Measurements from ENCODE around the gene ZC3H7A. TPM values are rescaled to one million over a fixed set of nuclear protein-coding genes. Genes with fewer than 3 reads are reported as not detected.

ZC3H7A gene
- total RNA-seq, 1 experiment from 2014 or later, result 43.1 TPM

DNA sequence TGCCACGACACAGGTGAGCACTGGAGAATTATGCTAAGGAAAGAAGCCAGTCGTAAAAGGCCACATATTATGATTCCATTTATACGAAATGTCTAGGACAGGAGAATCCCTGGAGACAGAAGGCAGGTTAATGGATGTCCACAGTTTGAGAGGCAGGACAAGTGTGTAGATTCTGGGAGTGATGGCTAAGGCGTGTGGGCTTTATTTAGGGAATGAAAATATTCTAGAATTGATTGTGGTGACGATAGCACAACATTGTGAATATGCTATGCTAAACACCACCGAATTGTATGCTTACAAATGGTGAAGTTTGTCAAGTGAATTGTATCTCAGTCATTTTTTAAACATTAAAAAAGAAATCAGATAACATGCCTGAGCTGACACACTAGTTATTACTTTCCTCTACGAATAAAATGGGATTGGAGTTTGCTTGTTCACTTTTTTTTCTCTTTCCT is 49.1 kb downstream of the ZC3H7A start:
- Histone ChIP-seq H2BK12ac (ENCODE audit: insufficient read length, low read depth, low read length) (no peak overlapping the region), H3K23me2 (ENCODE audit: insufficient read length, low read depth, low read length, poor library complexity, severe bottlenecking) (peaks cover 3% of the 10 kb centered on the region), H3K27ac (ENCODE audit: insufficient read length, low read depth, low read length) (peak overlapping the region; percentile 6), H4K20me1 (ENCODE audit: control insufficient read depth, insufficient read depth, insufficient read length) (no peaks in the 10 kb centered on the region), H3K18ac (ENCODE audit: insufficient read length, low read depth, low read length) (no peak overlapping the region), H3K14ac (ENCODE audit: insufficient read depth, low read length) (no peak overlapping the region), H2BK15ac (ENCODE audit: low read depth, low read length) (no peak overlapping the region), H2AK5ac (ENCODE audit: insufficient read length, low read length) (no peak overlapping the region), H3K23ac (ENCODE audit: insufficient read length, low read depth, low read length) (no peak overlapping the region), H4K91ac (ENCODE audit: insufficient read length, low read depth, low read length) (no peak overlapping the region), H2BK5ac (ENCODE audit: insufficient read length, low read length) (no peak overlapping the region), H4K5ac (ENCODE audit: insufficient read length, low read depth, low read length) (no peak overlapping the region), H2BK120ac (ENCODE audit: low read depth, low read length, poor library complexity, severe bottlenecking) (no peak overlapping the region), H3K79me1 (ENCODE audit: insufficient read depth, low read depth, low read length, poor library complexity, severe bottlenecking) (no peaks in the 10 kb centered on the region), H3K4me1 (ENCODE audit: insufficient read depth, low read length) (no peaks in the 10 kb centered on the region), H3K9me3 (ENCODE audit: control insufficient read depth, low read depth, low read length) (no peaks in the 10 kb centered on the region), H3K9ac (ENCODE audit: extremely low read depth, insufficient read length, low read length) (no peak overlapping the region), H4K8ac (replicated peaks; ENCODE audit: insufficient read length, low read depth, low read length) (no peak overlapping the region), H3K4me2 (ENCODE audit: insufficient read depth, insufficient read length, low read length) (no peak overlapping the region), H3K56ac (ENCODE audit: insufficient read length, low read depth, low read length) (no peak overlapping the region), H2AFZ (ENCODE audit: low read length) (no peak overlapping the region), H3K79me2 (ENCODE audit: insufficient read depth, low read length) (no peaks in the 10 kb centered on the region), H3K27me3 (ENCODE audit: insufficient read depth, low read length) (no peaks in the 10 kb centered on the region), H2BK20ac (ENCODE audit: low read depth, low read length, poor library complexity, severe bottlenecking) (no peak overlapping the region), H3K4ac (ENCODE audit: low read depth, low read length) (no peak overlapping the region), H3T11ph (ENCODE audit: low read length) (no peak overlapping the region)
- Mint-ChIP-seq H3K36me3 (ENCODE audit: insufficient read depth in 1 of 3, low read depth in 3 of 3) (peaks cover 8 to 32% (median 30%) of the 10 kb centered on the region in 3 experiments; a peak in 6 of 7 replicates), H3K27me3 (ENCODE audit: low read depth) (no peaks in the 10 kb centered on the region), H3K4me3 (no peak overlapping the region), H3K9me3 (no peaks in the 10 kb centered on the region), H3K27ac (peak overlapping the region in 1 of 3 experiments; percentile 70; a peak in 1 of 7 replicates), H3K4me1 (peaks cover 9 to 13% of the 10 kb centered on the region in 2 experiments)
- no CpG with 5 or more reads among the region's 7 CpGs for WGBS (ENCODE audit: extremely low coverage, insufficient read length, low lambda C conversion rate)
- no peak for DNase-seq
- TF ChIP-seq, protein P1, sequence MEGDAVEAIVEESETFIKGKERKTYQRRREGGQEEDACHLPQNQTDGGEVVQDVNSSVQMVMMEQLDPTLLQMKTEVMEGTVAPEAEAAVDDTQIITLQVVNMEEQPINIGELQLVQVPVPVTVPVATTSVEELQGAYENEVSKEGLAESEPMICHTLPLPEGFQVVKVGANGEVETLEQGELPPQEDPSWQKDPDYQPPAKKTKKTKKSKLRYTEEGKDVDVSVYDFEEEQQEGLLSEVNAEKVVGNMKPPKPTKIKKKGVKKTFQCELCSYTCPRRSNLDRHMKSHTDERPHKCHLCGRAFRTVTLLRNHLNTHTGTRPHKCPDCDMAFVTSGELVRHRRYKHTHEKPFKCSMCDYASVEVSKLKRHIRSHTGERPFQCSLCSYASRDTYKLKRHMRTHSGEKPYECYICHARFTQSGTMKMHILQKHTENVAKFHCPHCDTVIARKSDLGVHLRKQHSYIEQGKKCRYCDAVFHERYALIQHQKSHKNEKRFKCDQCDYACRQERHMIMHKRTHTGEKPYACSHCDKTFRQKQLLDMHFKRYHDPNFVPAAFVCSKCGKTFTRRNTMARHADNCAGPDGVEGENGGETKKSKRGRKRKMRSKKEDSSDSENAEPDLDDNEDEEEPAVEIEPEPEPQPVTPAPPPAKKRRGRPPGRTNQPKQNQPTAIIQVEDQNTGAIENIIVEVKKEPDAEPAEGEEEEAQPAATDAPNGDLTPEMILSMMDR (conservative IDR thresholded peaks at IDR 0.05), result no peak
